Activated T-cell treated with anti-CD3 and anti-CD28 coated beads, Interleukin-2, amount 50 U/mL, for 48 hours (primary cell): ENCODE results near the gene CCDC9B.
A peak's percentile ranks its signal among the peaks of the same experiment; 100 is the strongest.

Experiments
- DNase-seq, 2 experiments: peaks; one replicate each; pipeline ENCODE4 v3.0.0-alpha.2; 2020

Gene CCDC9B

GRCh38 chr15:40344631-40345120 is 3.9 kb upstream of the CCDC9B start:
- DNase-seq: peak; percentile 76 to 81

- DNase-seq: no peak
These were observed 3.5 kb upstream of the CCDC9B start for GRCh38 chr15:40344217-40344616.

DNA sequence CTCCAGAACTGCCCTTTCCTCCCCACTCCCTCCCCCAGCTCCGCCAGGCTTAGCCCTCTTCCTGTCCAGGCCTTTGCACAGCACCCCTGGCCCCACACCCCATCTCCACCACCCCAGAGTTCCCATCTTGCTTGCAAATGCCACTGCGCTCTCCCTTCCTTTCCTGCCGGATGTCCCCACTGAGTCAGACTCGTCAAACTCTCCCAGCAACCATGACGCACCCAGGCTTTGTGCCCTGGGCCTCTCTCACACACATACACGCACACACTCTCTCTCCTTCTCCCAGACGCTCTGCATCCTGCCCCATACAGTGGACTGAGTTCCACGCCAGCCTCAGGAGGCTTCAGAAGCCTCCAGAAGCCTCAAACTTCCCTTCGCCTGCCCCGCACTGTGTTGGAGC is 2.8 kb upstream of the CCDC9B start:
- no peak for DNase-seq

DNA sequence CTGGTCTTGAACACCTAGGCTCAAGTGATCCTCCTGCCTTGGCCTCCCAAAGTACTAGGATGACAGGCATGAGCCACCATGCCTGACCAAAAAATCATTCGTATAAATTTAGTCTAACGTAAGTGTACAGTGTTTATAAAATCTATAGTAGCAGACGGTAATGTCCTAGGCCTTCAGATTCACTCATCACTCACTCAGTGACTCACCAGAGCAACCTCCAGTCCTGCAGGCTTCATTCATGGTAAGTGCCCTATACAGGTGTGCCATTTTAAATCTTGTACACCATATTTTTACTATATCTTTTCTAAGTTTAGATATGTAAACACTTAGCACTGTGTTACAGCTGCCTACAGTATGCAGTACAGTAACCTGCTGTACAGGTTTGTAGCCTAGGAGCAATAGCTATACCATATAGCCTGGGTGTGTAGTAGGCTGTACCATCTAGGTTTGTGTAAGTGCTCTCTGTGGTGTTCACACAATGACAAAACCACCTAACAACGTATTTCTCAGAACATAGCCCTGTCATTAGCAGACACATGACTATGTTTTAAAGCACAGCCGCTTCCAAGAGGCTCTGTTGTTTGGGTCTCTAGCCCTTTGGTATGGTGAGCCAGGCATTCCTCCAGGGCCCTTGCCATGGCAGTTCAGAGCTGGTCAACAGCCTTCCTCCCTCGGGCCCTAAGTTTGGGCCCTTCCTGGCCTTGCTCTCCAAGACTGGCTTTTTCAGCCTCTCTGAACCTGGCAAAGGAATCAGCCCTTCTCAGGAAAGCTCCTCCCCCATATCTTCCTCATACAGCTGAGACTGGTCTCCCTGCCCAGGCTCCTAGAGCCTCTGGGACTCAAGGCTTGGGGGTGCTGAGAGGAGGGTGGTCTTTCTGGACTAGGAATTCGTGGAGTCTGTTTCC is 1.9 kb upstream of the CCDC9B start:
- DNase-seq: no peak

DNA sequence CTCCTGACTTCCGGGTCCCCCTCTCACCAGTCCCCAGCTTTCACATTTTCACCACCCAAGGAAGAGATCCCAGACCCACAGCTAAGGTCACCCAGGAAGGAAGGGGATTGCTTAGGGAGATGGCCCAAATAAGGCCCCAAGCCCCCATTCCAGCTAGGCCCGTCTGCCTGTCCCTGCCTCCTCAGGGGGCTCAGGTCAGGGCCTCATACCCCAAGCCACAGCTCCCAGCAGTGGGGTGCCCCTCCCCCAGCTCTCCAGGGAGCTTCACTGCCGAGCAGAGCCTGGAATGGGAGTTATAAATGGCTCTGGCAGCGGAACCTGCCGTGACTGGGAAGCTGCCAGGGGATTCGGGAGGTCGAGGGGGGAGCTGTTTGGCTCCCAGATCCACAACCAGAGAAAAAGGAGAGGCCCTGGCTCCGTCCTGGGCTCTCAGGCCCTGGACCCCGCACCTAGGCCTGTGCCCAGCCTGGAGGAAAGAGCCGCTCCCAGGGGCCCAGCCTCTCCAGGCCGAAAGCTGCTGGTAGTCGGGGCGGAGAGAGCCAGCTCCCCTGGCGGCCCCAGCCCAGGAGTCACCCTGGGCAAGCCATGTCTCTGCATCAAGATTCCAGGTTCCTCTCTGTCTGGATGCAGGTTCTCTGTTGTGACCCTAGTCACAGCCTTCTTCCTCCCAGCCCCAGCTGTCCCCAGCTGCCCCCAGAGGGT is 550 bp downstream of the CCDC9B start:
- DNase-seq: no peak

DNA sequence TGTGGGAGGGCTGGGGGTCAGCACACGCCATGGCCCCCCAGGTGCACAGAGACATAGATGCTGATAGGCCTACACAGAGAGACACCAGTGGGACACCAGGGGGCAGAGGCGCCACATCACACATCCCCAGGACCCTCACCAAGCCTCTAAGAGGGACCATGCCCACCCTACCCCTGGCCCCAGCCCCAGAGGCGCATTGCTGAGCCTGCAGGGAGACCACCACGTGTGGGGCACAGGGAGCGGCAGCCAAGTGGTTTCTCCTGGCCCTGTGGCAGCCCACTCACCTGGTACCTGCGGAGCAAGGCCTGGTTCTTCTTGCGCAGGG is 1.2 kb downstream of the CCDC9B start:
- no peak for DNase-seq

- DNase-seq: no peak
These were observed 1.7 kb downstream of the CCDC9B start for GRCh38 chr15:40338921-40339620.

DNA sequence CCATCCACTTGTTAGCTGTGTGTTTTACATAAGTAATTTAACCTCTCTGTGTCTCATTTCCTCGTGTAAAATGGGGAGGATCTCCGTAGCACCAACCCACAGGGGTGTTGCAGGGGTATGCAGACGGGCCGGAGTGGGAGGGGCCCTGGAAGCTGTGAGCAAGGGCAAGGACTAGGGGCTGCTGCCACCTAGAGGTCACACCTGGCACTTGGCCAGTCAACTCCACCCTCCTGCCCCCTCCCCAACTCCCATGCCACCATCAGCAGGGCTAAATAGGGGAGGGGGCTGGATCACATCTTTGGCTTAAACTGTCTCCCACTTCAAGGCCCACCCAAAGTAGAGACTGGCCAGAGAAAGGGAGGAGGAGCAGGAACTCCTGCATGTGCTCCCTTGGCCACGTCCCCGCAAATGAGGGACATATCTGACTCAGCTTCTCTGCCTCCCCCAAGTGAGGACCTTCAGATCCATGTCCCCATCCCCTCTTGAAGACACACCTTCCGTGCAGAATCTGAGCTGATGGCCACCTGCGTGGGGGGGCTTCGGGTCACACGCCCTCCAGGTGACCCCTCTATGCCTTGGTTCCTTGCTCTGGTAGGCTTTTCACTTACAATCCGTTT is 2.6 kb downstream of the CCDC9B start:
- peak; percentile 81 to 88 for DNase-seq

DNA sequence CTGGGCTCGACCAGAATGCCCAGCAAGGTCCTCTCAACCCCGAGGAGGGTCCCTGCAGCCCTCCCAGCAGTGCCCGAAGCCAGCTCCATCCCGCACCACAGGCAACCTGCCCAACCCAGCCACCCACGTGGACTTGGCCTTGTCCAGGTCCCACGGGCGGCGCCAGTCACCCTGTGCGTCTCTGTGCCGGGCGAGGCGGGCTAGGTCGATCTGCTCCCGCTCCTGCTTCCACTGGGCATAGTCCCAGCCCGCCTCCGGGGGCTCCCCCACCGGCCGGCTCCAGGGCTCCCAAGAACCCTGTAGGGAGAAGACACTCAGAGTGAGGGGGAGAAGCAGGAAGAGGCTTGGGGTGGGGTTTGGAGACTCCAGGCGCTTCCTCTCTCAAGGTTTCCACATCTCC is 3.1 kb downstream of the CCDC9B start:
- no peak for DNase-seq

DNA sequence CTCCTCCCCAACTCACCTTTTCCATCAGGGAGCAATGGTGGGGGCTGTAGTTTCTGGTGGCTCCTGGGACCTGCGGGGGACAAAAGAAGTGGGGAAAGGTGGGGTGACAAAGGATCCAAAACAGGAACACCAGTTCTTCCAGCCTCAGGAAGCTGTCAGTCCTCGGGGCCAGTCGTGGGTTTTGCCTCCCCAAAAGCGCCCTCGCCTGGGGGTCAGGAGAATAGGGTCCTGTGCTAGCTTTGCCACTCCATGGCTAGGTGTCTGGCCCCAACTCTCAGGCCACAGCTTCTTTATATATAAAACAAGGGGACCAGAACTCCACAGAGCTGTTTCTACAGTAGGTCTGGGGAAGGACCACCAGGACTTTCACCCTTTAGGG is 4.0 kb downstream of the CCDC9B start:
- DNase-seq: no peak

GRCh38 chr15:40335938-40336743 is 4.6 kb downstream of the CCDC9B start:
- DNase-seq: no peak

- no peak for DNase-seq
These were observed 5.6 kb downstream of the CCDC9B start for GRCh38 chr15:40334941-40335795.

- no peak for DNase-seq
These were observed 6.2 kb downstream of the CCDC9B start for GRCh38 chr15:40334541-40334940.

DNA sequence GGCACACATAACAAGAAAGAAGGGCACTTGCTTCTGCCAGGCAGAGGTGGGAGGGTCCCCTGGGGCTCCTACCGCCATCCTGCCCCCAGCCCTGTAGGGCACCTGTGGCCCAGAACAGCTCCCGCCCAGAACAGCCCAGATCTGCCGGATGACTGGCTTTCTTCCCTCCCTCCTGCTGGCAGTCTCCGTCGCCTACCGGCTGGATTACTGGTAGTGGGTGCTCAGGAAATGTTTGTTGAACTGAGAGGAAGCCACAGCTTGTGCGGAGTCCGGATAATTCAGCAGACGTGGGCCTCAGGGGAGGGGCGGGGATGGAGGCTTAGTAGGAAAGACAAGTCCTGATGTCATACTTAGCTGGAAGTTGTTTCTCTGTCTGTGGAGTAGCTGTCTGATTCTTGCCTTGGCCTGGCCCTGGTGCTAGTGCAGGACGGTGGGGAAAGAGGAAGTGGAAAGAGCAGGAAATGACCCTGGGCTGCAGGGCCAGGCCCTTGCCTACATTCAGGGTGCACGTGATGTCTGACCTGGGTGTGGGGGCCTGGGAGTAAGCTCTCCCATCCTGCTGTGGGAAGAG is 6.7 kb downstream of the CCDC9B start:
- peak; percentile 44 to 46 for DNase-seq

- DNase-seq: no peak
These were observed 8.5 kb downstream of the CCDC9B start for GRCh38 chr15:40332113-40332781.

DNA sequence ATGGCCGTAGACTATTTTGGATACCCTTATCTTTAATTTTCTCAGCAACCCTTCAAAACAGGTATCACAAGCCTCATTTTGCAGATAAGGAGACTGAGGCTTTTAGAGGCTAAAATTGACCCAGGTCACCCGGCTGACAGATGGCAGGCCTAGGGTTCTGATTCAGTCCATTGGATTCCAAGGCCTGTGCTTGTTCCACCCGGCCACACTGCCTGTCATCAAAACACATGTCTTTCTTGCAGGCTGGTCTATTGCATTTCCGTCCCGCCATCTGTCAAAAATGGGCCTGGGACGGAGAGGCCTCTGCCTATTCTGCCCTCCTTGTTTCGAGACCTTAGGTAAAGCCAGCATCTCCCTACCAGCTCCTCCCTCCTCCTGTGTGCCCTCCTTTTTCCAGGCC is 9.1 kb downstream of the CCDC9B start:
- no peak for DNase-seq

DNA sequence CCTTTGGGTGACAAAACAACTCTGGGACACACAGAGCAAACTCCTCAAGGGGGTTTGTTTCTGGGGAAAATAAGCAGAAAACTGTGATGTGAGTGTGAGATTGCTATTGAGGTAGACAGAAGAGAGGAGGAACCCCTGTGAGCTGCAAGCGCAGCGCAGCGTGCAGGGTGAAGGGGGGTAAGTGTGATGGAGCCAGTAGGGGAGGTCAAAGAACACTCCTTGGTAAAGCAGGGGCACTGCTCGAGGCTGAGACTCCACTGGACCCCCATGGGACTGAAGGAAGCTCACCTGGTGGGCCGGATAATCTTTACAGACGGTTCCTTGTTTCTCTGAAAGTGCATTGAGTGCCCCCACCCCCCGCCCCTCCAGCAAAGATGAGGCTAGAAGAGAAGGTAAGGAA is 9.7 kb downstream of the CCDC9B start:
- DNase-seq: no peak

- DNase-seq: no peak
These were observed 10.3 kb downstream of the CCDC9B start for GRCh38 chr15:40330368-40330836.

GRCh38 chr15:40329804-40330203 is 10.9 kb downstream of the CCDC9B start:
- DNase-seq: no peak

DNA sequence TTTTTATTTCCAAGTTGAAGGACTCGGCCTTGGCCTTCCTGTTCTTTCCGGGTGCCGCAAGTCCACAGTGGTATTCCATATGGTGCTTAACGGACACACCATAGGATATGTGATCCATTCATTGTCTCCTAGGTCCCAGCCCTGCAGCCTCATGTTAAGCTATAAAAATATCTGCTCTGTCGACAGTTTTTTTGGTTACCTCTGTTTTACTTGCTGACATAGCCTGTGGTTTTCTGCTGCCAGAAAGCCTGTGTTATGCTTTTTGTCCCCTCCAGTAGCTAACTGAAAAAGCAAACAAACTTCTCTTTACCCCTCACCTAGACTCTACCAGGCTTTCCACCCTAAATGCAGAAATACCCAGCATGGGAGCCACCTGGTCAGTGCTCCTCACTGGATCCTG is 12.0 kb downstream of the CCDC9B start:
- DNase-seq: no peak
